Neural cell (in vitro differentiated cells): Measurements from ENCODE around the gene SFT2D2. TPM values are rescaled to one million over a fixed set of nuclear protein-coding genes. Genes with fewer than 3 reads are reported as not detected.
A peak's percentile ranks its signal among the peaks of the same experiment; 100 is the strongest.

Source experiments
- H2AFZ ChIP-seq: fragments of 200-600, 300-800 bp; sonication (generic), shearing (Covaris generic); 2 replicates; pipeline ENCODE4 v1.6.0; 2014; ENCODE audit warnings: low read depth, mild to moderate bottlenecking, antibody characterized with exemption, low read length, moderate library complexity
- H3F3A ChIP-seq: fragments of 200-600 bp; shearing (Covaris generic); 2 replicates; pipeline ENCODE4 v1.6.1; 2016; ENCODE audit warnings: mild to moderate bottlenecking, moderate library complexity, mixed read lengths, antibody characterized with exemption, low read length; ENCODE audit not compliant: insufficient read depth, poor library complexity, severe bottlenecking
- H3K27ac ChIP-seq: fragments of 200-600, 300-800 bp; sonication (generic), shearing (Covaris generic); 2 replicates; pipeline ENCODE4 v1.5.1; 2014; ENCODE audit warnings: mild to moderate bottlenecking, low read length, moderate library complexity
- H3K27me3 ChIP-seq: fragments of 300-800, 200-600 bp; sonication (generic), shearing (Covaris generic); 2 replicates; pipeline ENCODE4 v1.6.0; 2014; ENCODE audit warnings: mild to moderate bottlenecking, low read depth, low read length, moderate library complexity; ENCODE audit not compliant: insufficient read depth
- H3K36me3 ChIP-seq: fragments of 300-800, 200-600 bp; sonication (generic), shearing (Covaris generic); 2 replicates; pipeline ENCODE4 v1.5.1; 2014; ENCODE audit warnings: mild to moderate bottlenecking, antibody characterized with exemption, low read length, moderate library complexity; ENCODE audit not compliant: insufficient read depth
- H3K4me2 ChIP-seq: fragments of 300-800, 200-600 bp; sonication (generic), shearing (Covaris generic); 2 replicates; pipeline ENCODE4 v1.6.0; 2014; ENCODE audit warnings: mild to moderate bottlenecking, low read length
- H3K4me3 ChIP-seq: fragments of 300-800, 200-600 bp; sonication (generic), shearing (Covaris generic); 2 replicates; pipeline ENCODE4 v1.5.1; 2014; ENCODE audit warnings: mild to moderate bottlenecking, low read length, moderate library complexity
- H3K79me2 ChIP-seq: fragments of 200-600 bp; shearing (Covaris generic); replicated peaks from 2 replicates; pipeline ENCODE4 v1.6.0; 2014; ENCODE audit warnings: mild to moderate bottlenecking, low read length, moderate library complexity; ENCODE audit not compliant: insufficient read depth
- H3K9ac ChIP-seq: fragments of 300-800, 200-600 bp; sonication (generic), shearing (Covaris generic); 2 replicates; pipeline ENCODE4 v1.6.1; 2016; ENCODE audit warnings: mild to moderate bottlenecking, low read length, mixed read lengths
- H3K9me2 ChIP-seq: fragments of 200-600 bp; shearing (Covaris generic); 2 replicates; pipeline ENCODE4 v1.6.1; 2016; ENCODE audit warnings: mild to moderate bottlenecking, low read length, mixed read lengths; ENCODE audit not compliant: insufficient read depth
- H3K9me3 ChIP-seq: fragments of 200-600, 300-800 bp; sonication (generic), shearing (Covaris generic); 2 replicates; pipeline ENCODE4 v1.6.1; 2016; ENCODE audit warnings: mild to moderate bottlenecking, mixed run types, low read length, moderate library complexity, mixed read lengths
- H4K20me1 ChIP-seq: fragments of 200-600 bp; shearing (Covaris generic); 2 replicates; pipeline ENCODE4 v1.6.1; 2016; ENCODE audit warnings: mild to moderate bottlenecking, mixed run types; ENCODE audit not compliant: insufficient read depth
- EP300 ChIP-seq: fragments of 450-650 bp; conservative IDR thresholded peaks from 2 replicates; pipeline ENCODE4 v1.6.1; 2014; ENCODE audit warnings: antibody characterized with exemption, mild to moderate bottlenecking, moderate library complexity; ENCODE audit not compliant: poor library complexity, severe bottlenecking
- EZH2 ChIP-seq: fragments of 200-600, 300-800 bp; shearing (Covaris generic), sonication (generic); IDR thresholded peaks from 2 replicates; pipeline ENCODE4 v1.6.1; 2014; ENCODE audit warnings: antibody characterized with exemption, low read length, borderline replicate concordance, mild to moderate bottlenecking; ENCODE audit not compliant: insufficient read depth, poor library complexity, severe bottlenecking
- MXI1 ChIP-seq: fragments of 450-650 bp; conservative IDR thresholded peaks from 2 replicates; pipeline ENCODE4 v1.6.1; 2014; ENCODE audit warnings: antibody characterized with exemption, mild to moderate bottlenecking; ENCODE audit not compliant: poor library complexity, severe bottlenecking
- POLR2AphosphoS5 ChIP-seq: IDR thresholded peaks from 2 replicates; pipeline ENCODE4 v1.6.1; 2012
- RAD21 ChIP-seq: fragments of 450-650 bp; conservative IDR thresholded peaks from 2 replicates; pipeline ENCODE4 v1.6.1; 2014; ENCODE audit warnings: antibody characterized with exemption, mild to moderate bottlenecking, moderate library complexity
- REST ChIP-seq: IDR thresholded peaks from 2 replicates; pipeline ENCODE4 v1.6.1; 2012; ENCODE audit warnings: borderline replicate concordance
- SMC3 ChIP-seq: fragments of 450-650 bp; conservative IDR thresholded peaks from 2 replicates; pipeline ENCODE4 v1.6.1; 2014; ENCODE audit warnings: antibody characterized with exemption, mild to moderate bottlenecking, moderate library complexity; ENCODE audit not compliant: poor library complexity
- TAF1 ChIP-seq: IDR thresholded peaks from 2 replicates; pipeline ENCODE4 v1.6.1; 2012; ENCODE audit warnings: low read depth
- polyA plus RNA-seq: library from polyadenylated mRNA; depleted of rRNA; stranded (reverse); fragments of >200 nt; gene quantifications from 2 replicates; pipeline ENCODE4 v1.2.3, GENCODE V29; 2014
- TF ChIP-seq, protein P1 (sequence below): fragments of 450-650 bp; IDR thresholded peaks from 2 replicates; pipeline ENCODE4 v1.5.1; 2014; ENCODE audit warnings: antibody characterized with exemption, mild to moderate bottlenecking, moderate library complexity; ENCODE audit not compliant: poor library complexity, severe bottlenecking

SFT2D2 gene
- polyA plus RNA-seq, 1 donor from 2014 or later: 8.3 TPM

- TF ChIP-seq, protein P1, sequence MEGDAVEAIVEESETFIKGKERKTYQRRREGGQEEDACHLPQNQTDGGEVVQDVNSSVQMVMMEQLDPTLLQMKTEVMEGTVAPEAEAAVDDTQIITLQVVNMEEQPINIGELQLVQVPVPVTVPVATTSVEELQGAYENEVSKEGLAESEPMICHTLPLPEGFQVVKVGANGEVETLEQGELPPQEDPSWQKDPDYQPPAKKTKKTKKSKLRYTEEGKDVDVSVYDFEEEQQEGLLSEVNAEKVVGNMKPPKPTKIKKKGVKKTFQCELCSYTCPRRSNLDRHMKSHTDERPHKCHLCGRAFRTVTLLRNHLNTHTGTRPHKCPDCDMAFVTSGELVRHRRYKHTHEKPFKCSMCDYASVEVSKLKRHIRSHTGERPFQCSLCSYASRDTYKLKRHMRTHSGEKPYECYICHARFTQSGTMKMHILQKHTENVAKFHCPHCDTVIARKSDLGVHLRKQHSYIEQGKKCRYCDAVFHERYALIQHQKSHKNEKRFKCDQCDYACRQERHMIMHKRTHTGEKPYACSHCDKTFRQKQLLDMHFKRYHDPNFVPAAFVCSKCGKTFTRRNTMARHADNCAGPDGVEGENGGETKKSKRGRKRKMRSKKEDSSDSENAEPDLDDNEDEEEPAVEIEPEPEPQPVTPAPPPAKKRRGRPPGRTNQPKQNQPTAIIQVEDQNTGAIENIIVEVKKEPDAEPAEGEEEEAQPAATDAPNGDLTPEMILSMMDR: no peak
Measured at GRCh38 chr1:168178227-168178637, 47.6 kb upstream of the SFT2D2 start (continued).

- H3K4me3 ChIP-seq: peak within 1 kb of the TSS; percentile 76
- peak within 1 kb of the TSS; percentile 84 for H3K9ac ChIP-seq
- H3K36me3 ChIP-seq: no peaks in the 10 kb centered on the region
- H3K9me2 ChIP-seq: no peaks in the 10 kb centered on the region
- peak within 1 kb of the TSS; percentile 92 for H3K27ac ChIP-seq
- H3K27me3 ChIP-seq: no peaks in the 10 kb centered on the region
- H2AFZ ChIP-seq: peak within 1 kb of the TSS; percentile 86
- H3K9me3 ChIP-seq: no peaks in the 10 kb centered on the region
- no peaks in the 10 kb centered on the region for H3F3A ChIP-seq
- TF ChIP-seq, protein P1: peak; percentile 84
- TF ChIP-seq POLR2AphosphoS5 (peak; percentile 73), REST (peak; percentile 66), RAD21 (peak; percentile 58), TAF1 (peak; percentile 88), SMC3 (peak; percentile 59), EP300 (peak; percentile 61), MXI1 (peak; percentile 61), EZH2 (no peak)
- H3K79me2 ChIP-seq: peaks cover 26% of the 10 kb centered on the region
- peak within 1 kb of the TSS; percentile 93 for H3K4me2 ChIP-seq
- no peaks in the 10 kb centered on the region for H4K20me1 ChIP-seq
Measured at GRCh38 chr1:168178638-168179437, 47.0 kb upstream of the SFT2D2 start, which contains the start of gene TIPRL. Gene TIPRL (plus strand): TSS chr1:168178962. CDS start chr1:168179078, 116 bp downstream.
